B cell (primary cell): Measurements from ENCODE around the gene KCNH1. TPM values are rescaled to one million over a fixed set of nuclear protein-coding genes. Genes with fewer than 3 reads are reported as not detected.

Experiments used
- ATAC-seq: fragments of 200-7000 bp; cut with Tn5 transposase; one replicate; pipeline ENCODE4 v1.10.0; 2021; ENCODE audit warnings: low read depth, mild to moderate bottlenecking, moderate number of reproducible peaks, moderate library complexity
- CTCF ChIA-PET: fragments of 350-600 bp; sonication (Branson Sonifier 250); formaldehyde crosslinking; loops from one replicate; lab custom pipeline; 2021; ENCODE audit warnings: antibody characterized with exemption, inconsistent platforms; lab: Charles Lee
- POLR2A ChIA-PET: fragments of 350-600 bp; sonication (Branson Sonifier 250); formaldehyde crosslinking; loops from one replicate; lab custom pipeline; 2021; ENCODE audit warnings: antibody characterized with exemption; lab: Charles Lee
- DNase-seq: peaks from one replicate; pipeline ENCODE4 v3.0.0; 2013
- H2AFZ ChIP-seq: 2 replicates; pipeline ENCODE4 v1.6.1; 2012; ENCODE audit warnings: mild to moderate bottlenecking, low read depth, low read length; ENCODE audit not compliant: insufficient read depth, poor library complexity, severe bottlenecking
- H3K27ac ChIP-seq, 2 donors: 1 replicate in 1 of 2; 2 replicates in 1 of 2; pipeline ENCODE4 v1.5.1; 2012 to 2013; ENCODE audit warnings: low read length in 2 of 2, mild to moderate bottlenecking in 2 of 2, moderate library complexity in 1 of 2
- H3K27me3 ChIP-seq, 4 experiments: fragments of 200-600 bp in 1 of 4; sonication (generic) in 1 of 4; replicated peaks in 1 of 4; 1 replicate in 2 of 4; 2 replicates in 2 of 4; pipeline versions ENCODE4 v1.6.1 to v1.7.0; 2013 to 2016; ENCODE audit warnings: low read length in 3 of 4, mild to moderate bottlenecking in 2 of 4, mixed read lengths in 1 of 4, moderate library complexity in 1 of 4; ENCODE audit not compliant: insufficient read depth in 4 of 4, control insufficient read depth in 3 of 4; ENCODE audit errors: control extremely low read depth in 1 of 4
- H3K36me3 ChIP-seq, 2 experiments: replicated peaks in 1 of 2; 1 replicate in 1 of 2; 2 replicates in 1 of 2; pipeline versions ENCODE4 v1.6.1 to v1.7.1; 2013; ENCODE audit warnings: low read length in 1 of 2; ENCODE audit not compliant: insufficient read depth in 2 of 2, control insufficient read depth in 1 of 2; ENCODE audit errors: control extremely low read depth in 1 of 2, extremely low read depth in 1 of 2
- H3K4me1 ChIP-seq, 2 donors: fragments of 200-600 bp in 1 of 2; sonication (generic) in 1 of 2; 1 replicate in 1 of 2; 2 replicates in 1 of 2; pipeline versions ENCODE4 v1.5.1 to v1.6.1; 2013 to 2017; ENCODE audit warnings: low read length in 2 of 2; ENCODE audit not compliant: control insufficient read depth in 2 of 2, insufficient read depth in 2 of 2
- H3K4me2 ChIP-seq: replicated peaks from 2 replicates; pipeline ENCODE3; 2012; ENCODE audit warnings: mild to moderate bottlenecking, low read depth, low read length; ENCODE audit not compliant: poor library complexity, severe bottlenecking
- H3K4me3 ChIP-seq, 5 experiments: fragments of 200-600 bp in 1 of 5; sonication (generic) in 1 of 5; 1 replicate in 3 of 5; 2 replicates in 2 of 5; pipeline versions ENCODE4 v1.5.1 to v1.7.0; 2011 to 2016; ENCODE audit warnings: low read length in 4 of 5, mild to moderate bottlenecking in 4 of 5, low read depth in 2 of 5, control low read depth in 1 of 5, moderate library complexity in 1 of 5; ENCODE audit not compliant: insufficient read depth in 1 of 5; ENCODE audit errors: control extremely low read depth in 1 of 5, extremely low read depth in 1 of 5
- H3K79me2 ChIP-seq: fragments of 200-600 bp; sonication (generic); one replicate; pipeline ENCODE4 v1.6.0; 2016; ENCODE audit warnings: low read length; ENCODE audit not compliant: control insufficient read depth, insufficient read depth
- H3K9ac ChIP-seq: fragments of 200-600 bp; sonication (generic); 2 replicates; pipeline ENCODE4 v1.6.1; 2017; ENCODE audit warnings: mild to moderate bottlenecking, low read length, moderate library complexity
- H3K9me3 ChIP-seq, 3 donors: one replicate each; pipeline versions ENCODE4 v1.6.1 to v1.7.1; 2013; ENCODE audit warnings: low read length in 2 of 3; ENCODE audit not compliant: control insufficient read depth in 2 of 3, insufficient read depth in 1 of 3; ENCODE audit errors: control extremely low read depth in 1 of 3
- H4K20me1 ChIP-seq: 2 replicates; pipeline ENCODE4 v1.6.0; 2012; ENCODE audit warnings: mild to moderate bottlenecking, low read length; ENCODE audit not compliant: insufficient read depth, control insufficient read depth, poor library complexity, severe bottlenecking
- H3K27ac Mint-ChIP-seq: one replicate; pipeline ENCODE4 v1.8.0; 2021; ENCODE audit warnings: mixed read lengths
- H3K27me3 Mint-ChIP-seq: one replicate; pipeline ENCODE4 v1.8.0; 2021; ENCODE audit warnings: mixed read lengths
- H3K4me1 Mint-ChIP-seq: one replicate; pipeline ENCODE4 v1.8.0; 2021; ENCODE audit warnings: mixed read lengths
- H3K4me3 Mint-ChIP-seq: one replicate; pipeline ENCODE4 v1.8.0; 2021; ENCODE audit warnings: mixed read lengths
- H3K9me3 Mint-ChIP-seq: one replicate; pipeline ENCODE4 v1.8.0; 2022; ENCODE audit warnings: mixed read lengths; ENCODE audit not compliant: insufficient read depth
- EZH2 ChIP-seq: IDR thresholded peaks from 2 replicates; pipeline ENCODE4 v1.6.1; 2012; ENCODE audit warnings: borderline replicate concordance, low read depth, mild to moderate bottlenecking, moderate library complexity, low read length; ENCODE audit not compliant: insufficient read depth, poor library complexity, severe bottlenecking
- WGBS: methylation state at CpG from one replicate; pipeline ENCODE4 v1.1.5; 2013; ENCODE audit warnings: missing lambda C conversion rate; ENCODE audit not compliant: insufficient coverage; 5-methylcytosine and 5-hydroxymethylcytosine counted together
- intact Hi-C: fragments of 100-400 bp; cut with micrococcal nuclease; formaldehyde crosslinking; loops from one replicate; pipeline ENCODE4 v1.10.0; 2022
- polyA plus RNA-seq: library from polyadenylated mRNA; depleted of rRNA; stranded (reverse); fragments of >200 nt; gene quantifications from 2 replicates; pipeline ENCODE4 v1.2.3, GENCODE V29; 2012
- total RNA-seq, 2 donors: library from RNA; stranded (reverse); fragments of 120-200 nt in 1 of 2; gene quantifications; 1 replicate in 1 of 2; 2 replicates in 1 of 2; pipeline versions ENCODE4 v1.2.3 to v1.2.4, GENCODE V29; 2013 to 2022
- TF ChIP-seq, protein P1 (sequence below): fragments of 200-600 bp; IDR thresholded peaks from one replicate; pipeline ENCODE4 v1.8.0; 2022; ENCODE audit warnings: antibody characterized with exemption, mild to moderate bottlenecking

KCNH1 gene
- total and polyA plus RNA-seq, 2 donors (not counting 1 experiment from before 2014, with no cell fraction given) = not detected

DNA sequence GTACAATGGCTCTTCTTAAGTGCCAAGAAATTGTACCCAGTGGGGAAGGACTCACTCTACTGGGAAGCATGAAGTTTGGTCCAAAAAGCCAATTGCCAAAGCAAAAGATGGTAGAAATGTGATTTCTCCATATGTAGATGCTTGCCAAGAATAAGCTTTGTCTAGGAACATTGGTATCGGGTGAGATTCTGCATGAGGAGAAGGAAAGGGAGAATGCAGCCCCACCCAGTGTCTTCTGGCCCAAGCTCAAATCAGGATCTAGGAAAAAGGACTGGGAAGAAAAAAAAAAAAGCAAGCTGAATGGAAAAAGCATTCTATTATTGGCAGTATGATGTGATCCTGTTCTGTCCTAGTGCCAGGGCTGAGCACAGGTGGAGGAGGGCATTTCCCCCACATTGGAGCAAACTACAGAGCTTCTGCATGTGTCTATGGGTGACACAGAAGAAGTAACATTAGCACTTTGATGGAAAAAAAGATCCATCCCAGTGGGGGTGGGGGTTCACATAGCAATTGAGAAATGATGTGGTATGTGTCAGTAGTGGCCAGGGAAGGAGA, 226.6 kb downstream of the KCNH1 start:
- no peak overlapping the region for H3K4me3 ChIP-seq
- H4K20me1 ChIP-seq = no peaks in the 10 kb centered on the region
- H3K9me3 ChIP-seq = no peaks in the 10 kb centered on the region
- Mint-ChIP-seq H3K27me3 (peaks cover 37% of the 10 kb centered on the region), H3K4me3 (no peak overlapping the region), H3K9me3 (no peaks in the 10 kb centered on the region), H3K4me1 (no peaks in the 10 kb centered on the region), H3K27ac (no peak overlapping the region)
- ATAC-seq (no peak), DNase-seq (no peak)
- TF ChIP-seq EZH2 = no peak
- TF ChIP-seq, protein P1, sequence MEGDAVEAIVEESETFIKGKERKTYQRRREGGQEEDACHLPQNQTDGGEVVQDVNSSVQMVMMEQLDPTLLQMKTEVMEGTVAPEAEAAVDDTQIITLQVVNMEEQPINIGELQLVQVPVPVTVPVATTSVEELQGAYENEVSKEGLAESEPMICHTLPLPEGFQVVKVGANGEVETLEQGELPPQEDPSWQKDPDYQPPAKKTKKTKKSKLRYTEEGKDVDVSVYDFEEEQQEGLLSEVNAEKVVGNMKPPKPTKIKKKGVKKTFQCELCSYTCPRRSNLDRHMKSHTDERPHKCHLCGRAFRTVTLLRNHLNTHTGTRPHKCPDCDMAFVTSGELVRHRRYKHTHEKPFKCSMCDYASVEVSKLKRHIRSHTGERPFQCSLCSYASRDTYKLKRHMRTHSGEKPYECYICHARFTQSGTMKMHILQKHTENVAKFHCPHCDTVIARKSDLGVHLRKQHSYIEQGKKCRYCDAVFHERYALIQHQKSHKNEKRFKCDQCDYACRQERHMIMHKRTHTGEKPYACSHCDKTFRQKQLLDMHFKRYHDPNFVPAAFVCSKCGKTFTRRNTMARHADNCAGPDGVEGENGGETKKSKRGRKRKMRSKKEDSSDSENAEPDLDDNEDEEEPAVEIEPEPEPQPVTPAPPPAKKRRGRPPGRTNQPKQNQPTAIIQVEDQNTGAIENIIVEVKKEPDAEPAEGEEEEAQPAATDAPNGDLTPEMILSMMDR = no peak
- no peak overlapping the region for H3K4me2 ChIP-seq
- no peak overlapping the region for H3K9ac ChIP-seq
- no peaks in the 10 kb centered on the region for H3K79me2 ChIP-seq
- H3K27me3 ChIP-seq = peaks cover 0 to 6% (median 0%) of the 10 kb centered on the region in 4 experiments
- no peaks in the 10 kb centered on the region for H3K36me3 ChIP-seq
- ChIA-PET POLR2A (no interaction called here), CTCF (no interaction called here)
- intact Hi-C loops = no loop called here
- WGBS = 86% methylated on average over 1 of the region's 1 CpG
- no peak overlapping the region for H2AFZ ChIP-seq
- no peaks in the 10 kb centered on the region for H3K4me1 ChIP-seq
- H3K27ac ChIP-seq = no peak overlapping the region

DNA sequence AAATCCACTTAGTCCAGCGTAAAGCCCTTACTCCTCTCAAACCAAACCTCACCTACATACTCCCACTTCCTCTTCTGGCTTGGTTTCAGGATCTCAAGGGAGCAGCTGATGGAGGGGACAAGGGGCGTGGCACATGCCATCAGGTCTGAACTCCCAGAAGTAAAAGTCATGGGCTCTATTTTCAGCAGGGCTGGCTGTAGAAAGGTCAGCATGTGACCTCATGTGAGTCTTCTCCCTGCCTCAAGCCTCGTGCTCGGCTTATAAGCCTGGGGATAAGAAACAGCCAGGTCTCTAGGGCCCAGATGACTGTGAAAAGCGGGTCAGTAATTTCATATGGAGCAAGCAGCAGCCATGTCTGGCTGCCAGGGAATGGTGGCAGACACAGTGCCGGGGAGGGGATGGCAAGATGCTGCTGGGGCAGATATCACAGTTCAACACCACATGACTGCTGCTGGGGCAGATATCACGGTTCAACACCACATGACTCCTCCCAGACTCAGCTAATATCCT, 227.9 kb downstream of the KCNH1 start:
- no peak overlapping the region for H3K27ac ChIP-seq
- no peak for ATAC-seq
- H2AFZ ChIP-seq = no peak overlapping the region
- WGBS = 81% methylated on average over 5 of the region's 7 CpGs
- H3K4me1 ChIP-seq = no peaks in the 10 kb centered on the region
- Mint-ChIP-seq H3K9me3 (no peaks in the 10 kb centered on the region), H3K4me3 (no peak overlapping the region), H3K27me3 (peaks cover 36% of the 10 kb centered on the region), H3K27ac (no peak overlapping the region), H3K4me1 (no peaks in the 10 kb centered on the region)
- H3K4me3 ChIP-seq = no peak overlapping the region
- H3K9ac ChIP-seq = no peak overlapping the region
- intact Hi-C loops = no loop called here
- no peaks in the 10 kb centered on the region for H3K9me3 ChIP-seq
- no peaks in the 10 kb centered on the region for H3K36me3 ChIP-seq
- no peaks in the 10 kb centered on the region for H4K20me1 ChIP-seq
- ChIA-PET POLR2A (no interaction called here), CTCF (no interaction called here)
- no peak overlapping the region for H3K4me2 ChIP-seq
- no peaks in the 10 kb centered on the region for H3K79me2 ChIP-seq
- no peak for DNase-seq
- peaks cover 0 to 4% (median 0%) of the 10 kb centered on the region in 4 experiments for H3K27me3 ChIP-seq
- TF ChIP-seq, protein P1 = no peak
- no peak for TF ChIP-seq EZH2
